22Rv1 (cell line): ENCODE measurements around the gene ARIH2.

Experiments used
- H3K27ac ChIP-seq: fragments of 450-650 bp; 2 replicates; pipeline ENCODE4 v1.5.1; 2017
- ZFX ChIP-seq: fragments of 450-650 bp; IDR thresholded peaks from 2 replicates; pipeline ENCODE4 v1.6.1; 2017; ENCODE audit warnings: antibody characterized with exemption, borderline replicate concordance
- TF ChIP-seq, protein P1 (sequence below): fragments of 450-650 bp; IDR thresholded peaks from 2 replicates; pipeline ENCODE4 v1.5.1; 2017; ENCODE audit warnings: mild to moderate bottlenecking

Gene ARIH2

DNA sequence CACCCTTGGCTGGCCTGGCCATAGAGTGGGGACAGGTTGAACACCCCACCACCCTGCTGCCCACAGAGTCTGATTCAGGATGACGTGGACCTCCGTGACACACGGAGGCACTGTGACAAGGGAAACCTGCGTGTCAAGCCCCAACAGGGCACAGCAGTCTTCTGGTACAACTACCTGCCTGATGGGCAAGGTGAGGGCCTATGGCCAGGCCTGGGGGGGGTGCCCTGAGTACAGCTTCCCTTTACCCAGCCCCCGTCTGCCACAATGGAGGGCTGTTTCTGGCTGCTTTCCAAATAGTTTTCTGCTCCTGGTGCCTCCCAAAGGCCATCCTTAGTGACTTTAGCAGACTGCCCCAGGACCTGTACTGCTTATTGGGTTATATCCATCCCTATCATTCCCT lies 87.4 kb downstream of the ARIH2 start:
- TF ChIP-seq ZFX, result no peak
- TF ChIP-seq, protein P1, sequence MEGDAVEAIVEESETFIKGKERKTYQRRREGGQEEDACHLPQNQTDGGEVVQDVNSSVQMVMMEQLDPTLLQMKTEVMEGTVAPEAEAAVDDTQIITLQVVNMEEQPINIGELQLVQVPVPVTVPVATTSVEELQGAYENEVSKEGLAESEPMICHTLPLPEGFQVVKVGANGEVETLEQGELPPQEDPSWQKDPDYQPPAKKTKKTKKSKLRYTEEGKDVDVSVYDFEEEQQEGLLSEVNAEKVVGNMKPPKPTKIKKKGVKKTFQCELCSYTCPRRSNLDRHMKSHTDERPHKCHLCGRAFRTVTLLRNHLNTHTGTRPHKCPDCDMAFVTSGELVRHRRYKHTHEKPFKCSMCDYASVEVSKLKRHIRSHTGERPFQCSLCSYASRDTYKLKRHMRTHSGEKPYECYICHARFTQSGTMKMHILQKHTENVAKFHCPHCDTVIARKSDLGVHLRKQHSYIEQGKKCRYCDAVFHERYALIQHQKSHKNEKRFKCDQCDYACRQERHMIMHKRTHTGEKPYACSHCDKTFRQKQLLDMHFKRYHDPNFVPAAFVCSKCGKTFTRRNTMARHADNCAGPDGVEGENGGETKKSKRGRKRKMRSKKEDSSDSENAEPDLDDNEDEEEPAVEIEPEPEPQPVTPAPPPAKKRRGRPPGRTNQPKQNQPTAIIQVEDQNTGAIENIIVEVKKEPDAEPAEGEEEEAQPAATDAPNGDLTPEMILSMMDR, result no peak

GRCh38 chr3:49006408-49007067 lies 87.9 kb downstream of the ARIH2 start:
- TF ChIP-seq, protein P1, result no peak
- no peak for TF ChIP-seq ZFX
- H3K27ac ChIP-seq, result peak overlapping the region; percentile 98

More for the DNA sequence above, 87.4 kb downstream of the ARIH2 start:
- H3K27ac ChIP-seq, result peak overlapping the region; percentile 98

- H3K27ac ChIP-seq, result peak within 1 kb of the TSS; percentile 98
- TF ChIP-seq ZFX, result no peak
- TF ChIP-seq, protein P1, result peak; percentile 54
Observed at GRCh38 chr3:49007068-49007770, 88.6 kb downstream of the ARIH2 start, which contains the start of gene WDR6. Gene WDR6 (plus strand): TSS chr3:49007391. CDS start chr3:49007432, 41 bp downstream.

DNA sequence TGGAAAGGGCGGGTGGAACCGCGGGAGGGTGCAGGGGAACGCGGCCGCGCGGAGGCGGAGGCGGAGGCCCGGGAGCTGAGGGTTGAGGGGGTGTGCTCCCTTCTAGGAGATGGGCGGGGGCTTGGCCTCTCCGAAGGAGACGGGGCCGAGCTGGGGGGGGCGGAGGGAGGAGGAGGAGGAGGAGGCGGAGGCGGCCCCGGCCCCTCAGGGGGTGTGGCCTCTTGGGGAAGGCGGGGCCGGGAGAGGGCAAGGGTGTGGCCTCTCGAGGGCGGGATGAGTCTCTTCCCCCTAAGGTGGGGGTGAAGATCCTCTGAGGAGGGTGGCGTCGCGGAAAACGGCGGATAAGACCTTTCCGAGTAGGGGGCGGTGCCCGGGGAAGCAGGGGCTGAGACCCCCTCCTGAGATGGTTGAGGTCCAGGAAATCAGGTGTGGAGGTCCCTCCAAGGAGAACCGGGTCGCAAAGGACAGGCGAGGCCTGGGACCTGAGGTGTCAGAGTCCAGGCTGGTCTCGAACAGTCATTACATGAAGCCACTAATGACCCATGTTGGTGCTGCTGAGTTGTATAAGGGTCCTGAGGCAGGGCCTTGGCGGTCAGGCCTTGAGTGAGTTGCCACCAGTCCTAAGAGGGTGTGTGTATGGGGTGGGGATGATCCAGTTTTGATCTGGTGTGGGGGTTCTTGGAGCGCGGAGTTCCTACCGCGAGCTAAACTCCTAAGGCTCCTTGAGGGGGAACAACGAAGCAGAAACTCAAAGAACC lies 89.3 kb downstream of the ARIH2 start:
- peak overlapping the region; percentile 98 for H3K27ac ChIP-seq
- TF ChIP-seq, protein P1, result peak; percentile 21
- no peak for TF ChIP-seq ZFX

- peak overlapping the region; percentile 98 for H3K27ac ChIP-seq
Observed at GRCh38 chr3:49008627-49009026, 90.0 kb downstream of the ARIH2 start.

DNA sequence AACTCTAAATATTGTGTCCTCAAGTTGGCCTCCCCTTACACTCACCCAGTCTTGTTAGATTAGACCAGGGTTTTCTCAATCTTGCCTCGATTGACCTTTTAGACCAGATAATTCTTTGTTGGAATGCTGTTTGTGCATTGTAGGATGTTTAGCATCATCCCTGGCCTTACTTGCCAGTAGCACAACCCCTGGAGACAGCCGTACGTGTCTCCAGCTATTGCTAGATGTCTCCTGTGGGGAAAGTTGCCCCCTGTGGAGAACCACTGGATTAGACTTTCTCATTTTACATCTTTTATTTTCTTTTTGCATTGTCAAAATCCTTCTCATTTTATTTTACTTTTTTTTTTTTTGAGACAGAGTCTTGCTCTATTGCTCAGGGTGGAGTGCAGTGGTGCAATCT lies 90.8 kb downstream of the ARIH2 start:
- H3K27ac ChIP-seq, result no peak overlapping the region
- TF ChIP-seq ZFX, result no peak

- H3K27ac ChIP-seq, result no peak overlapping the region
- TF ChIP-seq, protein P1, result no peak
- TF ChIP-seq ZFX, result no peak
Observed at GRCh38 chr3:49012441-49013017, 93.9 kb downstream of the ARIH2 start.
